Loucy (cell line): ENCODE measurements around the gene KIF1B.

ENCODE experiments used
- H2AFZ ChIP-seq: fragments of 200-600 bp; sonication (generic); 2 replicates; pipeline ENCODE4 v1.6.0; 2016; ENCODE audit warnings: antibody characterized with exemption, mild to moderate bottlenecking, low read length, moderate library complexity
- H3F3A ChIP-seq: fragments of 200-600 bp; 2 replicates; pipeline ENCODE4 v1.6.0; 2016; ENCODE audit warnings: antibody characterized with exemption, low read depth, mild to moderate bottlenecking
- H3K27me3 ChIP-seq: fragments of 200-600 bp; sonication (generic); 2 replicates; pipeline ENCODE4 v1.6.1; 2014; ENCODE audit warnings: low read length, mild to moderate bottlenecking; ENCODE audit not compliant: insufficient read depth, poor library complexity, severe bottlenecking
- H3K36me3 ChIP-seq: fragments of 200-600 bp; sonication (generic); 2 replicates; pipeline ENCODE4 v1.6.1; 2016; ENCODE audit warnings: low read length; ENCODE audit not compliant: insufficient read depth
- H3K4me1 ChIP-seq: fragments of 200-600 bp; sonication (generic); 2 replicates; pipeline ENCODE4 v1.5.1; 2014; ENCODE audit warnings: low read length, mild to moderate bottlenecking; ENCODE audit not compliant: insufficient read depth, poor library complexity, severe bottlenecking
- H3K4me2 ChIP-seq: fragments of 200-600 bp; sonication (generic); 2 replicates; pipeline ENCODE4 v1.6.0; 2014; ENCODE audit warnings: antibody characterized with exemption, low read length, low read depth, mild to moderate bottlenecking; ENCODE audit not compliant: poor library complexity, severe bottlenecking
- H3K4me3 ChIP-seq: fragments of 200-600 bp; sonication (generic); 2 replicates; pipeline ENCODE4 v1.5.1; 2014; ENCODE audit warnings: low read length, mild to moderate bottlenecking, mixed read lengths; ENCODE audit not compliant: poor library complexity, severe bottlenecking
- H3K79me2 ChIP-seq: fragments of 200-600 bp; sonication (generic); 2 replicates; pipeline ENCODE4 v1.6.1; 2014; ENCODE audit warnings: low read length; ENCODE audit not compliant: insufficient read depth
- H3K9ac ChIP-seq: fragments of 200-600 bp; sonication (generic); 2 replicates; pipeline ENCODE4 v1.6.0; 2014; ENCODE audit warnings: mild to moderate bottlenecking, low read depth, low read length, moderate library complexity; ENCODE audit not compliant: poor library complexity, severe bottlenecking
- H3K9me2 ChIP-seq: fragments of 200-600 bp; sonication (generic); replicated peaks from 2 replicates; pipeline ENCODE4 v1.6.1; 2016; ENCODE audit warnings: low read depth, low read length, mixed read lengths
- H3K9me3 ChIP-seq: fragments of 200-600 bp; sonication (generic); 2 replicates; pipeline ENCODE4 v1.6.1; 2014; ENCODE audit warnings: mild to moderate bottlenecking, antibody characterized with exemption, low read length, low read depth; ENCODE audit not compliant: insufficient read depth
- H4K20me1 ChIP-seq: fragments of 200-600 bp; sonication (generic); 2 replicates; pipeline ENCODE4 v1.6.0; 2014; ENCODE audit warnings: antibody characterized with exemption, low read length, mild to moderate bottlenecking; ENCODE audit not compliant: insufficient read depth, poor library complexity, severe bottlenecking
- EZH2phosphoT487 ChIP-seq: fragments of 200-600 bp; IDR thresholded peaks from 2 replicates; pipeline ENCODE4 v1.6.1; 2018; ENCODE audit warnings: antibody characterized with exemption, mild to moderate bottlenecking, moderate library complexity, borderline replicate concordance
- TF ChIP-seq, protein P1 (sequence below): fragments of 200-600 bp; sonication (generic); conservative IDR thresholded peaks from 2 replicates; pipeline ENCODE4 v1.5.1; 2014; ENCODE audit warnings: mild to moderate bottlenecking, antibody characterized with exemption, low read length

Gene KIF1B

DNA sequence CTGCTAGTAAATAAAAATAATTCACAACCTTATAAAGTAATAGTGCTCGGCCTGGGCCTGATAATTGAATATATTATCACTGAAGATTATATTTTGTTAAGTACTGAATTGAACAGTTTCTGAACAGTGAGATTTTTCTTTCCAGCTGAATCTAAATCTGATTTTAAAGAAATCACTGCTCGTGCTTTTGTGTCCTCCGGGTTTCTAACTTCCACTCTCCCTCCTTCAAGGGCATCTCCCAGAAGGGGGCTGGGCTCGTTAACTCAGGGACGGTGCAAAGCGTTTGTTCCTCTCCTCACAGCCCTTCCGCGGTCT, 823 bp upstream of the KIF1B start:
- peaks cover 30% of the 10 kb centered on the region for H3K79me2 ChIP-seq
- peaks cover 15% of the 10 kb centered on the region for H4K20me1 ChIP-seq
- peak overlapping the region; percentile 96 for H3K4me2 ChIP-seq
- peak overlapping the region; percentile 62 for H3K9ac ChIP-seq
- no peaks in the 10 kb centered on the region for H3K9me3 ChIP-seq
- peak overlapping the region; percentile 100 for H2AFZ ChIP-seq
- TF ChIP-seq EZH2phosphoT487, result no peak
- TF ChIP-seq, protein P1, sequence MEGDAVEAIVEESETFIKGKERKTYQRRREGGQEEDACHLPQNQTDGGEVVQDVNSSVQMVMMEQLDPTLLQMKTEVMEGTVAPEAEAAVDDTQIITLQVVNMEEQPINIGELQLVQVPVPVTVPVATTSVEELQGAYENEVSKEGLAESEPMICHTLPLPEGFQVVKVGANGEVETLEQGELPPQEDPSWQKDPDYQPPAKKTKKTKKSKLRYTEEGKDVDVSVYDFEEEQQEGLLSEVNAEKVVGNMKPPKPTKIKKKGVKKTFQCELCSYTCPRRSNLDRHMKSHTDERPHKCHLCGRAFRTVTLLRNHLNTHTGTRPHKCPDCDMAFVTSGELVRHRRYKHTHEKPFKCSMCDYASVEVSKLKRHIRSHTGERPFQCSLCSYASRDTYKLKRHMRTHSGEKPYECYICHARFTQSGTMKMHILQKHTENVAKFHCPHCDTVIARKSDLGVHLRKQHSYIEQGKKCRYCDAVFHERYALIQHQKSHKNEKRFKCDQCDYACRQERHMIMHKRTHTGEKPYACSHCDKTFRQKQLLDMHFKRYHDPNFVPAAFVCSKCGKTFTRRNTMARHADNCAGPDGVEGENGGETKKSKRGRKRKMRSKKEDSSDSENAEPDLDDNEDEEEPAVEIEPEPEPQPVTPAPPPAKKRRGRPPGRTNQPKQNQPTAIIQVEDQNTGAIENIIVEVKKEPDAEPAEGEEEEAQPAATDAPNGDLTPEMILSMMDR, result no peak
- H3K27me3 ChIP-seq, result no peaks in the 10 kb centered on the region
- H3K4me3 ChIP-seq, result peak overlapping the region; percentile 100
- H3K36me3 ChIP-seq, result no peaks in the 10 kb centered on the region
- H3K4me1 ChIP-seq, result peaks cover 27% of the 10 kb centered on the region
- peaks cover 3% of the 10 kb centered on the region; the same call in 1 of the 2 replicates for H3F3A ChIP-seq
- H3K9me2 ChIP-seq, result no peaks in the 10 kb centered on the region

DNA sequence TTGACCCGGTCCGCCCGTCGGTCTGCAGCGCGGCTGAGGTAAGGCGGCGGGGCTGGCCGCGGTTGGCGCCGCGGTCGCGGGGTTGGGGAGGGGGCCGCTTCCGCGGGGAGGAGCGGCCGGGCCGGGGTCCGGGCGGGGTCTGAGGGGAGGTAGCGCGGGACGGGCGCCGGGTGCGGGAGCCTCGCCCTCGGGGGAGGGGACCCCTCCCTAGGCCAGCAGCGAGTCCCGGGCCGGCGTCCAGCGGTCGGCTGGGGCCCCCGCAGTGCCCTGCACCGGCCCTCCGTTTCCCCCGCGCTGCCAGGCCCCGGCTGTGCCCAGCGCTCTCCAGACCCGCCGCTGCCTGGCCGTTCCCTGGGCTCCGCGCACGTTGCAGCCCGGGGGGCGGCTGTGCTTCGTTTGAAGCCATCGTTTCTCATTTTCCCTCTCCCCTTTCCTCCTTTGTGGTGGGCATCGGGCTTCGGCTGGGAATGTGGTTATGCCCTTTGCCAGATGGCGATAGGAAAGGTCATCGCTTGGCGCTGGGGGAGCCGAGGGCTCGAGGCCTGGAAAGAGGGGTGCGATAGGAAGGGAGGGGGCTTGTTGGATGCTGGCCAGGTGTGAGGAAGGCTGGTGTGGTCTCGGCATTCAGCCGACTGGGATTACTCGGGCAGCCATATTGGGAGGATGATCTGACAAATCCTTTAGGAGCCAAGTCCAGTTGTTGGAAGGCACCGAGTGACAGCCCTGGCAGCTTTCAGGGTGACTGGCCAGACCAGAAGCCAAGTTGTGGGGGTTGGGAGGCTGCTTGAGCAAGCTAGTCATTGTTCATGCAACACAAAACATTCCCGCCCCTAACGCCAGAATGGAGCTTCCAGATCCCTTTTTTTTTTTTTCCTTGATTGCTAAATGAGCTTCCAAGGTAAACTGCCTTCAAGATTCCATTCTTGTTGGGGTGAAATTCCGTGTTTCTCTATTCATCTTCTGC, 753 bp downstream of the KIF1B start:
- no peaks in the 10 kb centered on the region for H3K9me3 ChIP-seq
- peak overlapping the region; percentile 99 for H3K4me2 ChIP-seq
- H3K9me2 ChIP-seq, result no peaks in the 10 kb centered on the region
- H3K4me1 ChIP-seq, result peaks cover 34% of the 10 kb centered on the region
- TF ChIP-seq, protein P1, result no peak
- TF ChIP-seq EZH2phosphoT487, result no peak
- H3K27me3 ChIP-seq, result no peaks in the 10 kb centered on the region
- no peaks in the 10 kb centered on the region for H3K36me3 ChIP-seq
- H3K79me2 ChIP-seq, result peaks cover 38% of the 10 kb centered on the region
- peaks cover 16% of the 10 kb centered on the region for H4K20me1 ChIP-seq
- peaks cover 3% of the 10 kb centered on the region; the same call in 1 of the 2 replicates for H3F3A ChIP-seq
- peak overlapping the region; percentile 90 for H2AFZ ChIP-seq
- H3K9ac ChIP-seq, result peak overlapping the region; percentile 96
- peak overlapping the region; percentile 100 for H3K4me3 ChIP-seq

DNA sequence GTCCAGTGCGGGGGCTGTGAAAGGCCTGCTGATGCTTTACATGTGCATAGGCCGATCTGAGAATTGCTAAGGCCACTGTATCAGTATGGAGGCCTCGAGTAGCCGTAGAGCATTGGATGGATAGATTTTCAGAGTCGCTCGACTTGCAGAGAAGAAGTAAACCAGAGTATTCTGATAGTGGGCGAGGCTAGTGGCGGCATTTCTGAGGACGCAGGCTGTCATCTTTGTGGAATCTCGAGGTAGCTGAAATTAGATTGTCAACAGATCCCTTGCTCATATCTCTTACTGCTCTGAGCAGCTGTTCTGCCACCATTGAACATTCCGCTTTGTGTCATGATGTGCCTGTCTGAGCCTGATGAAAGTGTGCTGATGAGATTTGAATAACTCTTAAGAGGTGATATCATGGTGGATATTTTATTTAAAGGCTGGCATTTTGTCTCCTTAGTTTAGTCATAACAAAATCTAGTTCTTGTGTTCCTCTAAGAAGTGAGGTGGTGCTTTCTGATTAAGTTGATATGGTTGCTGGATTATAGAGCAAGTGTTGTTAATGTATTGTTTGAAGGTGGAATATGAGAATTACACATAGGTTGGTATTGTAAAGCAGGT, 1.5 kb downstream of the KIF1B start:
- H3K36me3 ChIP-seq, result no peaks in the 10 kb centered on the region
- no peaks in the 10 kb centered on the region for H3K9me2 ChIP-seq
- peaks cover 40% of the 10 kb centered on the region for H3K4me1 ChIP-seq
- TF ChIP-seq, protein P1, result no peak
- no peak for TF ChIP-seq EZH2phosphoT487
- peak overlapping the region; percentile 100 for H3K4me3 ChIP-seq
- H4K20me1 ChIP-seq, result peaks cover 18% of the 10 kb centered on the region
- peaks cover 44% of the 10 kb centered on the region for H3K79me2 ChIP-seq
- no peaks in the 10 kb centered on the region for H3K9me3 ChIP-seq
- peaks cover 3% of the 10 kb centered on the region; the same call in 1 of the 2 replicates for H3F3A ChIP-seq
- H2AFZ ChIP-seq, result peak overlapping the region; percentile 90
- H3K27me3 ChIP-seq, result no peaks in the 10 kb centered on the region
- H3K9ac ChIP-seq, result peak overlapping the region; percentile 96
- peak overlapping the region; percentile 99 for H3K4me2 ChIP-seq
